NCI-H1436 (cell line): Measurements from ENCODE around the gene PCDH9.

Source experiments
- DNase-seq: peaks from one replicate; lab custom pipeline; 2025; lab: John Stamatoyannopoulos, UW

PCDH9 gene

DNA sequence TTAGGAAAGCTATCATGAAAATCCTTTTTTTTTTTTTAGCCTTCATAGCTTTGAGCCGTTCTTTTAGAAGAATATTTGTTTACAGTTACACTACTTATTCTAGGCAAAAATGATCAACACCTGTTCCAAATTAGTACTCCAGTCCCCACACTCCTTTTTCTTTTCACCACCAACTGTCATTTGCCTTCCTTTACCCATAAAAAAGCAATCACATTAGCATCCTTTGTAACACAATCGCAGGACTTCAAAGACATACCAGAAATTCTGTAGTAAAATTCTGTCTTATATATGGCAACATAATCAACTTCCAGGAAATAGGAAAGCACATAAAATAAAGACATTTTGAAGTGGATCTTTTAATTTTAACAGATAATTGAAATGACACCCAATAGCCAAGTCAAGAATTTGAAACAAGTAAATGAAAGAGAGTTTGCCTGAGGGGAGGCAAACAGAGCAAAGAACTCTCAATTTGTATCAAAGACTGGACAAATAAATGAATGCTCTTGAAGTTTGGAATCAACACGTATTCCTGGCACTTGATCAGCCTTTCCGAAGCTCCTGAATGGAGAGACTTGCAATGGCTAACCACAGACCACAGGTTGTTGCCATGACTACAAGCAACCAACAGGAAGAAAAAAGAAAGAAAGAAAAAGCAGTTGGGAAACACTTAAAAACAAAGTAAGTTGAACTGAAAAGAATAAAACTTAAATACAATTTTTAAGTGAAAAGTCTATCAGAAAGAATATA, 206.8 kb downstream of the PCDH9 start:
- DNase-seq = no peak

- no peak for DNase-seq
These were observed 211.4 kb downstream of the PCDH9 start for GRCh38 chr13:67018775-67019174.

DNA sequence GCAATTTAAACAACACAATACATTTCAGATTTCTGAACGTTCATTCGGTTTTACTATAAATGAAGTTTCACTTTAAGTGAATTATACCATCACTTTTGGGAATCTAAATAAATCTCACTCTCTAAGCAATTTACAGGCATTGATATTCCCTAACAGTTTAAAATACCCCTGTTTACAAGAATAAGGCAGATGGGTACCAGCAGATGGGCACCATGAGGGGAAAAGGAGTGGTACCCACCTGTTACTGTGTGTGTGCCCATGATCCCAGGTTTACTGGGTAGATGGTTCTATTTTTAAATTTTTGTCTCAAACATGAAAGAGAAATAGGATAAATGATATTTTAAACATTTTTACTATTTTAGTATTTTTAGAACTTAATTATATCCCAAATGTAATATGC, 212.9 kb downstream of the PCDH9 start:
- no peak for DNase-seq

GRCh38 chr13:67015976-67016600, 214.0 kb downstream of the PCDH9 start:
- DNase-seq = no peak

DNA sequence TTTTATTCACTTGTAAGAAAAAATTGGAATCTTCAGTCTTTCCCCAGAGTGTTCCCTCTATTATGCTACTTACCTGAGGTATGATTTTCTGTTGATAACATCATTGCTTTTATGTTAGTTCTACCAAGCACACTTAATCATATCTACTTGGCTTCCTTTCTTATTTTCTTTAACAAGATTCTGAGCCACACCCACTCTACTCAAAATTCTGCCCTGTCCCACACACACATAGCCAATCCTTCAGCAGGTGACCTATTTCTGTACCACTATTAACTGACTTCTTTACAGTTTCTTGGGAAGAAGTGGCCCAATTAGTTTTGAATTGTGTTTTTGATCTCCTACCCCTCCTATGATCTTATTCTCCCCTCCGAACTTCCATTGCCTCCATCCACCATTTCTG, 215.7 kb downstream of the PCDH9 start:
- no peak for DNase-seq

DNA sequence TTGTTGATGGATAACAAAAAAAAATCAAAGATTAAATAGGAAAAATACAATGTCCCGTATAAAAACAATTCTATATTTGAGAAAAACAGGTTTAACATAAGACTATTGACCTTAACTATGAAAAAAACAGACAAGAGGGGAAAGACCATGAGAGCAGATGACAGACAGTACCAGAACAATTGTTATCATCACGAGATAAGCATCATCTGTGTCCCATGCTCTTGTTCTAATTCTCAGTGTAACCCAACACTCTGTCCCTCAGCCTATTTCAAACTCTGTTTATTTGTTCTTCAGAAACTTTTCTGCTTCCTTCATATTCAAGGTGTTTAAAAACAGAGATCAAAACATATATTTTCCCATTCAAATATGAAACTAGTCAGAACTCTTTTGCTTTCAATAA, 216.4 kb downstream of the PCDH9 start:
- no peak for DNase-seq

- DNase-seq = no peak
These were observed 222.0 kb downstream of the PCDH9 start for GRCh38 chr13:67008075-67008668.

DNA sequence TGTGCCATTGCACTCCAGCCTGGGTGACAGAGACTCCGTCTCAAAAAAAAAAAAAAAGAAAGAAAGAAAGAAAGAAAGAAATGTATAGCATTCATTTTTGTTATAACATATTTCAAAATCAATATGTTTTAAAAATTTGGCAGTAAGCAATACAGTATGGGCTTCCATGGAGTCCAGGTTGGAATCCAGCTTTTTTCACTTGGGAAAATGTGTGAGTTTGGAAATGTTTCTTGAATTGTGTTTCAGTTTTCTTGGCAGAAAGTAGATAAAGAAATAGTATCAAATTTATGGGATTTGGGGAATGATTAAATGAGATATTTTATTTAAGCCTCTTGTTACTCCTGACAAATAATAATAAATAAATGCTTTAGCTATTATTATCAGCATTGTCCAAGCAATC, 225.6 kb downstream of the PCDH9 start:
- no peak for DNase-seq

GRCh38 chr13:67003743-67004142, 226.4 kb downstream of the PCDH9 start:
- no peak for DNase-seq

DNA sequence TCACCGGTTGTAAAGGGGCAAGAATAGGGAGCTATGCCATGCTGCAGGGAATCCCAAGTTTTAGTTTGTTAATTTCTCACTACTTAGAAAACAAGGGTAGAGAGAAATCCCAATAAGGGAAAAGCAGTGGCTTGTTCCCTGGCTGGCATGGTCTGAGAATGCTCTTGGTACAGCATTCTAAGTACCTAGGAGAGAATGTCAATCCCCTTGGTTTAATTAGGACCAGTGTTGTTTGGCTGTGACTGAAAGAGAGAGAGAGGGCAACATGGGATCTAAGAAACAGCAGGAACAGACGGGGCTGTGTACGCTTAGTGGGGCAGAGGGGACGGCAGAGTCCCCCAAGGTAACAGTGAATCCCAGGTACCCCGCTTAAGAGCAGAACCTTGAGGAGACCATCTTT, 228.8 kb downstream of the PCDH9 start:
- no peak for DNase-seq

GRCh38 chr13:66996503-66996902, 233.6 kb downstream of the PCDH9 start:
- no peak for DNase-seq

GRCh38 chr13:66995203-66995611, 234.9 kb downstream of the PCDH9 start:
- no peak for DNase-seq

- DNase-seq = no peak
These were observed 235.5 kb downstream of the PCDH9 start for GRCh38 chr13:66994517-66995202.

DNA sequence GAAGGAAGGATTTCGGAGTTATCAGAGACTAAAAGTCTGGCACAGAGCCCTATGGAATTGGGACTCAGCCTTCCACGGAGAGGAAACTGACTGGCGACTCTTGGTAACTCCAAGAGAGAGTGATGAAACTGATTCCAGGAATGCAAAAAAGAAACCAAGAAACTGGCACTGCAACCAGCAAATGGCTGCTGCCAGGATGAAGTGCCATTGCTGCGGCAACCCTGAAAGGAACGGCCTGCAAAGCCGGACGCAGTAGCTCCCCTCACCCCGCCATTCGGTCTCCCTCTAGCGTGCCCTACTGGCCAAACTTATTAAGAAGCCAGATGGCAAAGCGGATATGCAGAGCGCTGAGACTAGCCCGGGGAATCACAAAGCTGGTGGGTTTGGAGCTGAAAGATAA, 236.0 kb downstream of the PCDH9 start:
- no peak for DNase-seq

GRCh38 chr13:66992719-66993118, 237.4 kb downstream of the PCDH9 start:
- no peak for DNase-seq

GRCh38 chr13:66992183-66992582, 238.0 kb downstream of the PCDH9 start:
- no peak for DNase-seq

DNA sequence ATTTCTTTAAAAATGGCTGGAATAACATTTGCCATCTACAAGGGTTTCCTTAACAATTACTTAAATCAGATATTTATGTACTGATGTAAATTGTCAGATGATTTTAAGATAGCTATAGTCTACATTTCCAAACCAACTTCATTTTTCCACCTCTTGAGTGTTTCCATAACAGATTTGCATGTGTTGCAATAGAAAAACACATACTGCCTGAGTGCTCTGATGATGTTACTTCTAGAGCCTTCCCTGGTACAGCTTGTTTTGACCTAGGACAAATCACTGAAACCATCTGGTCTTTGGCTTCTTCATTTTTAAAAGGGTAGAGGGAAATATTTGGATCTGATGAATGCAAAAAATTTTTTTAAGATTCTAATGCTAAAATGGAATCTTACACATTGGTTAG, 245.9 kb downstream of the PCDH9 start:
- no peak for DNase-seq

- no peak for DNase-seq
These were observed 248.2 kb downstream of the PCDH9 start for GRCh38 chr13:66981912-66982311.

DNA sequence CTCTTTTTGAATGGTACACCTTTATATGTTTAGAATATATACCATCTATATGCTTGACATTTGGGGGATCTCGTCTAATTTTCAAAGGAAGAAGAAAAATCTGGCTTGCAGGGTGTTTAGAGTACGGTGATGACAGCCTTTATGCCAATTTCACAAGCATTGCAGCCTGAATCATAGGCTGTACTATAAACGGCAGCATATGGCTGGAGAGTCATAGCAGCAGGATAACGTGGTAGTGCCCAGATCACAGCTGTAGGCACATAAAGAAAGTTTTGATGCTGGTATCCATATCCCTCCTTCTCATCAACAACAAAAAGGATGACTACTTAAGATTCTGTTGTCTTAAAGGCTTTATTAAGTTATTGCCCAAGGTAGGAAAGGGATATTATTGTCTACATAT, 253.0 kb downstream of the PCDH9 start:
- no peak for DNase-seq

DNA sequence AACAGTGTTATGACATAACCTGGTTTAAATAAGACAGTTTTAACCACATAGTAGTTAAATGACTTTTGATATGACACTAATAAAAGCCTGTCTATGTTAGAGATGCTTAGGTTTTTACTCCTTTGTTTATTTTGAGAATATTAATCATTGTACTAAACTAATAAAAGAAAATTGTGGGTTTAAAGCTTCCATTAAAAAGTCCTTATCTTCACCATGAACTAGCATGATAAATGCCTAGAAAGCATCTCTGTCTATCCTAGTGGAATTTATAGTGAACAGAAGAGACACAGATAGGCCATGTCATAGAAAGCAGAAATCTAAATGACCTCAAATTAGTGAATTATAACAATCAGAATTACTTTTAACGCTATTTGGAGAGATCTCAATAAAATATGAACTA, 255.2 kb downstream of the PCDH9 start:
- DNase-seq = no peak

DNA sequence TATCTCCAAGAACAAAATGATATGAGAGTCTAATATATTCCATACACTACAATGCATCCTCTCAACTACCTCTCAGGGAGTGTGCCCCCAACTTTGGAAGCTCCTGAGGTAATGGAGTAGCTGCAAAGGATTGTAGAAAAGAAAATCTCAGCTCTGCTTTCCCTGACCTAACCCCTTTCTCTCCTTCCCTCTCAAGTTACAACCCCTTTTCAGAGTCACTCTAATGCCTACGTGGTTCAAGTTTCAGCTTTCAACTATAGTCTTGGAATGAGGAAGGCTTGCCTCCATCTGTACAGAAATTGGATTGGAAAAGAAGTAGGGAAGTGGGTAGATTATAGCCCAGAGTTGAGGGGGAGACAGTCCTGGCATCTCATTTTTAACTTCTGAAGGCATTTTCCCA, 256.0 kb downstream of the PCDH9 start:
- DNase-seq = no peak

- no peak for DNase-seq
These were observed 257.5 kb downstream of the PCDH9 start for GRCh38 chr13:66972659-66973058.

DNA sequence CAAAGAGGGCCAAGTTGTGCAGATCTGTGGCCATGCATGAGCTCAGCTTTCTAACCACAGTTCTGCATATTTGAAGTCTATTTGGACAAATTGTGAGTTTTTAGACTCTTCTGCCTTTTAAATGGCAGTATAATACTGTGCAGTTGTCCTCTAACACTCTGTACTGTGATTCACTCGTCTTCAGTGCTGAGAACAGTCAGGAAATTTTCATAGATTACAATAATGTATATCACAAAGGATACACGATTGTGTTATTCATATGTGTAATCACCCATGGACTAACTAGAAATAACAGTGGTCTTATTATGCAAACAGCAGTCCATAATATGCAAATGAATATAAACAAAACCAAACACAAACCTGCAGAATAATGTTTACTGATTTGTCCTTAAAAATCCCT, 259.1 kb downstream of the PCDH9 start:
- DNase-seq = no peak
